HG02840 (cell line): ENCODE results near the gene TRIM39.
A peak's percentile ranks its signal among the peaks of the same experiment; 100 is the strongest.

Experiments
- ATAC-seq: cut with Tn5 transposase; IDR thresholded peaks from one replicate; pipeline ENCODE4 v1.9.1; 2021; ENCODE audit warnings: mild to moderate bottlenecking, moderate library complexity, moderate number of reproducible peaks; ENCODE audit not compliant: unreplicated experiment, low FRiP score

TRIM39 gene

GRCh38 chr6:30325873-30326525 is 728 bp upstream of the TRIM39 start:
- peak; percentile 45 for ATAC-seq

- ATAC-seq = no peak
Observed at GRCh38 chr6:30327232-30327746, 562 bp downstream of the TRIM39 start.

- no peak for ATAC-seq
Observed at GRCh38 chr6:30328397-30328796, 1.7 kb downstream of the TRIM39 start.

- no peak for ATAC-seq
Observed at GRCh38 chr6:30329331-30329730, 2.6 kb downstream of the TRIM39 start.

GRCh38 chr6:30331981-30332380 is 5.3 kb downstream of the TRIM39 start:
- no peak for ATAC-seq

GRCh38 chr6:30334075-30334783 is 7.5 kb downstream of the TRIM39 start:
- ATAC-seq = no peak

GRCh38 chr6:30340589-30341054 is 13.9 kb downstream of the TRIM39 start:
- no peak for ATAC-seq

- ATAC-seq = no peak
Observed at GRCh38 chr6:30341218-30341617, 14.5 kb downstream of the TRIM39 start.

- no peak for ATAC-seq
Observed at GRCh38 chr6:30341728-30342127, 15.0 kb downstream of the TRIM39 start.

GRCh38 chr6:30344191-30344867 is 17.6 kb downstream of the TRIM39 start:
- ATAC-seq = no peak

- peak; percentile 81 for ATAC-seq
Observed at GRCh38 chr6:30344868-30345671, 18.3 kb downstream of the TRIM39 start, which contains the start of gene RPP21. TSS of gene RPP21 (plus strand) at chr6:30345156. CDS start at chr6:30345172, 16 bp downstream.

GRCh38 chr6:30345852-30346251 is 19.1 kb downstream of the TRIM39 start:
- no peak for ATAC-seq

GRCh38 chr6:30348957-30349356 is 22.2 kb downstream of the TRIM39 start:
- ATAC-seq = no peak

GRCh38 chr6:30349421-30350177 is 22.9 kb downstream of the TRIM39 start:
- no peak for ATAC-seq

- ATAC-seq = no peak
Observed at GRCh38 chr6:30350524-30350923, 23.8 kb downstream of the TRIM39 start.

GRCh38 chr6:30352550-30352949 is 25.8 kb downstream of the TRIM39 start:
- ATAC-seq = no peak

GRCh38 chr6:30355281-30355680 is 28.6 kb downstream of the TRIM39 start:
- no peak for ATAC-seq

GRCh38 chr6:30356536-30356935 is 29.8 kb downstream of the TRIM39 start:
- no peak for ATAC-seq

GRCh38 chr6:30357678-30358540 is 31.2 kb downstream of the TRIM39 start:
- ATAC-seq = no peak
